ENCODE results near the gene EFNA1.

Gene EFNA1

GRCh38 chr1:155084722-155085503 is 42.8 kb upstream of the EFNA1 start:
- TF ChIP-seq ZNF274 (IDR thresholded peaks at IDR 0.05; ENCODE audit: low read depth, low read length), result no peak

GRCh38 chr1:155085504-155086127 is 42.1 kb upstream of the EFNA1 start:
- peak overlapping the region; percentile 66; the same call in 1 of the 2 replicates for H3K4me3 ChIP-seq (ENCODE audit: low read length)
- TF ChIP-seq ZNF274 (IDR thresholded peaks at IDR 0.05; ENCODE audit: low read depth, low read length), result no peak

More at GRCh38 chr1:155084722-155085503, 42.8 kb upstream of the EFNA1 start:
- peak overlapping the region; percentile 66; the same call in 1 of the 2 replicates for H3K4me3 ChIP-seq (ENCODE audit: low read length)

- no peak overlapping the region for H3K4me3 ChIP-seq (ENCODE audit: low read length)
- TF ChIP-seq ZNF274 (IDR thresholded peaks at IDR 0.05; ENCODE audit: low read depth, low read length), result no peak
These were observed 41.4 kb upstream of the EFNA1 start for GRCh38 chr1:155086128-155086741.

GRCh38 chr1:155086856-155087535 is 40.7 kb upstream of the EFNA1 start:
- no peak for TF ChIP-seq ZNF274 (IDR thresholded peaks at IDR 0.05; ENCODE audit: low read depth, low read length)
- H3K4me3 ChIP-seq (ENCODE audit: low read length), result no peak overlapping the region

- H3K4me3 ChIP-seq (ENCODE audit: low read length), result no peak overlapping the region
- no peak for TF ChIP-seq ZNF274 (IDR thresholded peaks at IDR 0.05; ENCODE audit: low read depth, low read length)
These were observed 36.3 kb upstream of the EFNA1 start for GRCh38 chr1:155091071-155092051.

- no peak overlapping the region for H3K4me3 ChIP-seq (ENCODE audit: low read length)
- TF ChIP-seq ZNF274 (IDR thresholded peaks at IDR 0.05; ENCODE audit: low read depth, low read length), result no peak
These were observed 35.5 kb upstream of the EFNA1 start for GRCh38 chr1:155092131-155092530.

- H3K4me3 ChIP-seq (ENCODE audit: low read length), result no peak overlapping the region
- no peak for TF ChIP-seq ZNF274 (IDR thresholded peaks at IDR 0.05; ENCODE audit: low read depth, low read length)
These were observed 35.0 kb upstream of the EFNA1 start for GRCh38 chr1:155092641-155093040.

GRCh38 chr1:155093911-155094621 is 33.6 kb upstream of the EFNA1 start:
- H3K4me3 ChIP-seq (ENCODE audit: low read length), result no peak overlapping the region

GRCh38 chr1:155094622-155094948 is 33.1 kb upstream of the EFNA1 start:
- no peak for TF ChIP-seq ZNF274 (IDR thresholded peaks at IDR 0.05; ENCODE audit: low read depth, low read length)
- no peak overlapping the region for H3K4me3 ChIP-seq (ENCODE audit: low read length)

More at GRCh38 chr1:155093911-155094621, 33.6 kb upstream of the EFNA1 start:
- no peak for TF ChIP-seq ZNF274 (IDR thresholded peaks at IDR 0.05; ENCODE audit: low read depth, low read length)

GRCh38 chr1:155099331-155099730 is 28.3 kb upstream of the EFNA1 start:
- H3K4me3 ChIP-seq (ENCODE audit: low read length), result no peak overlapping the region
- no peak for TF ChIP-seq ZNF274 (IDR thresholded peaks at IDR 0.05; ENCODE audit: low read depth, low read length)

- TF ChIP-seq ZNF274 (IDR thresholded peaks at IDR 0.05; ENCODE audit: low read depth, low read length), result no peak
- no peak overlapping the region for H3K4me3 ChIP-seq (ENCODE audit: low read length)
These were observed 24.4 kb upstream of the EFNA1 start for GRCh38 chr1:155103325-155103724.

GRCh38 chr1:155104605-155105534 is 22.8 kb upstream of the EFNA1 start:
- no peak overlapping the region for H3K4me3 ChIP-seq (ENCODE audit: low read length)

More at GRCh38 chr1:155104605-155105534, 22.8 kb upstream of the EFNA1 start:
- no peak for TF ChIP-seq ZNF274 (IDR thresholded peaks at IDR 0.05; ENCODE audit: low read depth, low read length)
